ENCODE results near the gene PRKCB.

Gene PRKCB

DNA sequence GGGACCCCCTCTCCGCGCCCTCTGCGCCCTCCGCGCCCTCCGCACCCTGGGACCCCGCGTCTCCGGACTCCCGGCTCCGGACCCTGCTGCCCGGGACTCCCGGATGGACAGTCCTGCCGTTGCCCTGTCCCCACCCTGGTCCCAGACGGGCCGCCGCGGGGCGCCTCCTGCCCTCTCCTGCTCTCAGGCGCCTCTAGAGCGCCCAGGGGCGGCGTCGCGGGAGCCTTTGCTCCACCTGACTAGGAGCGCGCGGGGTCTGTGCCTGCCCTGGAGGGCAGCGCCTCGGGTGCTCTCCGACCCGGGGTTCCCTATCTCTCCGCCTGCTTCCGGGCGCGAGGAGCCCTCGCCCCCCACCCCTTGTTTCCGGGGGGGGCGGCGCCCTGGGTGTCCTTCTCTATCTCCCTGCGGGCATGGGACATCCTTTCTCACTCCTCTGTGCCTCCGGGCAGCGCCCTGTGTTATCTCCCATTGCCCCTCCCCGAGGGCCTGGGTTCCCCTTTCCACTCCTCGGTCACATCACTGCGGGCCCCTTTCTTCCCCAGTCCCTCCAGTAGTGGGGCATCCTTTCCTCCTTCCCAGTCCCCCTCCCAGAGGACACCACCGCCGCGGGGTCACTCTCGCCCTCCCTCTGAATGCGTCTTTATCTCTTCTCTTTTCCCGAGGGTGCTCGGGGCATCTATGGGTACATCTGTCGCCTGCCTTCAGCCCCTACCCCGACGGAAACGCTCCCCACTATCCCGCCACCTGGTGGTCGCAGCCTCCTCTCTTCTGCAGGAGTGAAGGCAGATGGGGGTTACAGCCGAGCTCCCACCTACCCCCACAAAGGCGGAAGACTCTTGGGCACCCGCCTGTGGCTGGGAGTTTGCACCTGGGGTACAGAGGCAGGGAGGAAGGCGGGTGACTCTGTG, 875 bp downstream of the PRKCB start:
- no peak for DNase-seq

DNA sequence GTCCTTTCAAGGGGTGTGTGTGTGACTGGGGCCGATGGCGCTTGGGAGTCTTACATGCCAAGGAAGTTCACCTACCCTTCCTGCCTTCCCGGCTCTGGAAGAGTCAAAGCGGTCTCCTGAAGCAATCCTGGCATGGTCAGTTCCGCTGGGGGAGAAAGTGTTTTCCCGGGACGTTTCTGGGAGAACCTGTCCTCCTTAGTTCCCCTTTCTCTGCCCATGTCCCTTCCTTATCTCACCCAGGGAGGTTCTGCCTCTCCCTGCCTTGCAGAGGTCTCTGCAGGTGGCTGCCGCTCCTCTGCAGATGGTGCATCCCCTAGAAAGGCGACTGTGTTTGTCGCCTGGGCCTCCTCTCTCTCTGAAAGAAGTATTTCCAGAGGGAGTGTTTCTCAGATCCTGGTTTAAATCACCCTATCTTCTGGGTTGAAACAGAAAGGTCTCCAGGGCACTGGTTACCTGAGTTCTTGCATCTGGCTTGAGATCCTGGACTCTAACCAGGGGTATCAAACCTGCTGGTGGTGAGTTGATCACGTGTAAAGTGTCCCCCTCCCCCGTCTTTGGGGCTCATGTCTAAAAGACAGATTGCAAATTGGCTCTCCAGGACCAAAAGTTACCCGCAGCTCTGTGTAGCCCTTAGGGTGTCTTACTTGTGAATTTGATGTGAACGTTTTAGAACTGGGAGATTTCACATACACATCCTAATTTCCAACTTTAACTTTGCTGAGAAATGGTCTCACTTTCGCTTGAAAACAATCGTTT, 1.9 kb downstream of the PRKCB start:
- no peak for DNase-seq

DNA sequence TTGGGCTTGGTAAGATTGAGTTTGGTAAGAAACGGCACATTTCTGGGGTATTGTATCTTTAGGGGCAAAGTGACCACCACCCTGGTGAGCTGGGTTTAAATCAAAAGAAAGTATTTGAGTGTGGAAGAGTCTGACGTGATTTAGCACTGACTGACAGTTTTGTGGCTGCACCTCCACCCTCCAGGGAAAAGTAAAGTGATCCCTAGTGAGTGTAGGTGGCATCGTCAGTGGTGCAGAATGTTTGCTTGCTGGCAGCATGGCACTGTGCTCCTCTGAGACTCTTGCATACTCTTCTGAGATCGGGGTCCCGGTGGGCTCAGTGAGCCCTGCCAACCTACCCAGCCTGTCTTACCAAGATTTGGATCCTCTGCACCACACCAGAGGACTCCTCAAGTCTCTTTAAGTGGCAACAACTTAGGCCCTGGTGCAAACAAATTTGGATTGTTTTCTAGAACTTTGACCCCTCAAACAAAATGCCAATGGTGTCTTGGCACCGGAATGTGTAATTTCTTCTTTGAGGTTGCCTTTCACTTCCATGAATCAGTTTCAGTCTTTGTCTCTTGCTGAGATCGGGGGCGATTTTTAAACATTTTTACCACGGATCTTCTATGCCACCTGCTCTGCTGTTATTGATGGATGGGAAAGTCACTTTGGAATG, 2.8 kb downstream of the PRKCB start:
- DNase-seq = no peak

DNA sequence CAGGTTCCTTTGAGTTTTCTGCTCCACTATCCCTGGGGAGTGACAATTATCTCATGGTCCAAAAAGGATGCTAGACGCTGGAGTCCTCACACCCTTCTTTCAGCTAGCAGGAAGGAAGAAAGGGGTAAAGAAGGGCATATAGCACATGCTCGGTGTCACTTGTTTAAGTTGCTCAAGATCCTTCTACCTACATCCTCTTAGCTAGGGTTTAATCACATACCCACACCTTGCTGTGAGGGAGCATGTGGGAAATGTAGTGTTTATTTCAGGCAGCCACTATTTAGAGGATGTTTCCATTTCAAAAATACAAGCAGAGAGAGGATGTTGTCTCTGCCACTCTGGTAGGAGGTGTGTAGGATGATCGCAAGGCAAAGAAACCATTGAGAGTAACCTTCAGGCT, 4.5 kb downstream of the PRKCB start:
- no peak for DNase-seq

DNA sequence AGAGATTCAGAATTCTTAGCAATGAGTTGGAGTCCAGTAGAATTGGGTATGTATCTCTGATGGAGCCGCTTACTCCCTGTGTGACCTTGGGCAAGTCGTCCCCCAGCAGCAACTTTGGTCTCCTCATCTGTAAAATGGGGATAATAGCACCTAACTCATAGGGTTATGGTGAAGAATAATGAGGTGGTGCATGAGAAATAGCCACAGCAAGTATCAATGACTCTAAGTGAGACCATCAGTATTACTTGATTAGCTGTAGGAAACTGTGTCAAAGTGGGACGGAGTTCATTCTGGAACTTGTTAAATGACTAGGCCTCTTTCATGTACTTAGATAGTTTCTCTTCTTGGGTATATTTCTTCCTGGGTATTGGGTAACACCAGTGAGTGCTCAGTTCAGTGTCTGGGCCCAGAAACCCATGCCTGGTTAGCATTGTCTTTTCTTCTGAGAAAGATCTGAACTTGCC, 6.4 kb downstream of the PRKCB start:
- DNase-seq = no peak

DNA sequence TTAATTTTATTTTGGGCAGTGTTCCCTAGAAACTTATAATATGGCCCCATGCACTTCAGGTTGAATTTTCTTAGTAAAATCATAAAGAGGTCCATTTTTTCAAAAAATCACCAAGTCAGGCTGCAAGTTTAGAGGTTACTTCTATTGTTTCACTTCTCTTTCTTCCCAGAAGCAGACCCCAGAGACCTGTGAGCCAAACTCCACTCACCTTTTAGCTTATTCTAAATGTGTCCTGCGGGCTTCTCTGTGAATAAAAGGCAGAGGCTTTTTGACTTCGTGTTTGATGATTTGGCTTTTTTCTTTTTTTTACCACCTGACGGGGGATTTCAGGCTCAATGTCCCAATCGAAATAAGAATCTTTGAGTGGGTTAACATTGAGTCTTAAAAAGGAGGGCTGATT, 7.4 kb downstream of the PRKCB start:
- DNase-seq = no peak

DNA sequence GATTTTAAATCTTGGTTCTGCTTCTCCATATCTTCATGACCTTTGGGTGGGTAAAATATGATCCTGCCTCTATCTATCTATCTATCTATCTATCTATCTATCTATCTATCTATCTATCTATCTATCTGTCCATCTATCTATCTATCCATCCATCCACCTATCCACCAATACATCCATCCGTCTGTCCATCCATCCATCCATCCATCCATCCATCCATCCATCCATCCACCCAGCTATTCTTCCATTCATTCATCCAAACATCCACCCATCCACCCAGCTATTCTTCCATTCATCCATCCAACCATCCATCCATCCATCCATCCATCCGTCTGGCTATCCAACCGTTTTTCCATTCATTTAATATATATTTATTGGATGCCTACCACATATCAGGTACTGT, 11.5 kb downstream of the PRKCB start:
- DNase-seq = no peak

DNA sequence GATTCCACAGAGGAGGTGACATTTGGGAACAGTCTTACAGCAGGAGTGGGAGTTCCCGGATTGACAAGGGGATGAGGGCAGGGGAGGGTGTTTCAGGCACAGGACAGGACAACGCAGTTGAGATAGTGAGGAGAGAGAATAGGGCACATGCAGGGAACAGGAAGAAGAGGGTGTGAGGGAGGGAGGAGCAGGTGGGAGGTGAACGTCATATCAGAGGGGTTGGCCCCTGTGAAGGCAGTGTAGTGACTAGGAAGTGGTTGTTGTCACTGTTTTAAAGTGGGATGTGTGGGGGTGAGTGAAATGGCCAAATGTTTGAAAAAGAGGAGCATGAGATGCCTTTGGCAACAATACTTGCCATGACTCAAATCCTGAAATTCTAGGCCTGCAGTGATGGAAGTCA, 12.2 kb downstream of the PRKCB start:
- no peak for DNase-seq

DNA sequence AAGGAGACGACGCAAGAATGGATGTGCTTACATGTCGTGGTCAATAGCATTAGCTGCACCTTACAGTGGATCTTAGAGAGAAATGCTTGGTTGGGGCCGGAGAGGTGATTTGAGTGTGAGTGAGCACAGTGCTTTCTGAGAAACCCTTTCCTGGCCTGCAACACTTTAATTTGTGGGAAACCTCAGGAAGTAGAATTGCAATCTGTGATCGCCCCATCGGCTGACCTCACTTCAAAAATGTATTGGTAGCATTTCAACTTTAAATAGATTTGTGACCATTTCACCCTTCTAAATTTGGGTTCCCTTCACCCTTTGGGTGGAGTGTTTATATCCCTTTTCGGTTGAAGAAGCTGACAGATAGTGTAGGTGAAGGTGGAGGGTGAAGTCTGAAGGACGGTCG, 13.2 kb downstream of the PRKCB start:
- no peak for DNase-seq

DNA sequence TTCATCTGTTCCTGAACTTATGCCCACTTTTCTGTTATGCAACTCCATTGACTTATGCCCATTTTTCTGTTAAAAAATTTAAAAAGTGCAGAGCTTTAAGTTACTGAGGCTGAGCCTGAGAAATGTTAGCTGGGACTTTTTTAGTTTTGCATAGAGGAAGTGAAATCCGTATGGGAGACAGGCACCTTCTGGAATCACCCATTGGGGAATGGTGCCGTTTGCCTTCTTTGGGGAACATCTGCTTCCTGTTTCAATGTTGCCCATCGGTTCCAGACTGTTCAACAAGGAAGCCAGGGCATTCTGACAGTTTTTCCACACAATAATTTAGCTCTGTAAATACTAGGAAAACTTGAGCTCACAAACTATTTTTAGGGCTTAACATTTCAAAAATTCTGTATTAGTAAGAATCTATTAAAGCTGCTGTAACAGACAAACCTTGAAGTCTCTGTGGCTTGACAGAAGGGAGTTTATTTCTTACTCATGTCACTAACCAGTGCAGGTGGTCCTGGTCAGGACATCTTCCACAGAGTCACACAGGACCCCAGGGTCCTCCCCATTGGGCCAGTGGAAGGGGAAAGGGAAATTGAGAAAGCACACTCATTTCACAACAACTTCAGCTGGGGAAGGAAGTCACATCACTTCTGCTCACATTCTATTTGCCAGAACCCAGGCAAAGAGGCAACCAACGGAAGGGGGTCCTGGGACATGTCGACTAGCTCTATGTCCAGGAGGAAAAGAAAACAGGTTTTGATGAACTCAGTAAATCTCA, 17.2 kb downstream of the PRKCB start:
- no peak for DNase-seq

DNA sequence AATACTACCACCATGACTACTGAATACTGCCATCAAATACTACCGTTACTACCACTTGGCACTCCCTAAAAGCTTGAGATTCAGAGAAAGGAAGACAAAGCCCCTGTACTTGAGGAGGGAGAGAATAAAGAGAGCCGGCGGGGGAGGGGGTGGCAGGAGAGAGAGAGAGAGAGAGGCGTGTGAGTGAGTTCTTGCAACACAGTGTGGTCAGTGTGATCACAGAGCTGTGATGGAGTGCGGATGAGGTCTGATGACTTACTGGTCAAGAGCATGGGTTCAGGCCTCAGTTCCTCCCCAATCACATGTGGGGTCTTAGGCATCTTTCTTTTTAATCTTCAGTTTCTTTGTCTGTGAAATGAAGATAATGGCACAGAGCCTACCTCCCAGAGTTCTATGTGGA, 19.2 kb downstream of the PRKCB start:
- no peak for DNase-seq

DNA sequence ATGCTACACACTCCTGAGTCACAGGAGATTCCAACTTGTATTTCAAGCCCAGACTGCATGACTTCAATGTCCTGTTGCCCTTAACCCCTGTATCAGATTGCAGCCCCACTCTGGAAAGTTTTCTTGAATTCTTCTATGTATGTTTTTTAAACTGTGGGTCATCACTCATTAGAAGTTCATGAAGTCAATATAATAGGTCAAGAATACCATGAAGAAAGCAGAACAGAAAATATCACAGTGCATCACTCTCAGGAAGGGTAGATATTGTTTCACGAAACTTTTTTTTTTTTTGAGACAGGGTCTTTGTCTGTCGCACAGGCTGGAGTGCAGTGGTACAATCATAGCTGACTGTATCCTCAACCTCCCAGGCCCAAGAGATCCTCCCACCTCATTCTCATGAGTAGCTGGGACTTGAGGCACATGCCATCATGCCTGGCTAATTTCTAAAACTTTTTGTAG, 20.5 kb downstream of the PRKCB start:
- DNase-seq = no peak

DNA sequence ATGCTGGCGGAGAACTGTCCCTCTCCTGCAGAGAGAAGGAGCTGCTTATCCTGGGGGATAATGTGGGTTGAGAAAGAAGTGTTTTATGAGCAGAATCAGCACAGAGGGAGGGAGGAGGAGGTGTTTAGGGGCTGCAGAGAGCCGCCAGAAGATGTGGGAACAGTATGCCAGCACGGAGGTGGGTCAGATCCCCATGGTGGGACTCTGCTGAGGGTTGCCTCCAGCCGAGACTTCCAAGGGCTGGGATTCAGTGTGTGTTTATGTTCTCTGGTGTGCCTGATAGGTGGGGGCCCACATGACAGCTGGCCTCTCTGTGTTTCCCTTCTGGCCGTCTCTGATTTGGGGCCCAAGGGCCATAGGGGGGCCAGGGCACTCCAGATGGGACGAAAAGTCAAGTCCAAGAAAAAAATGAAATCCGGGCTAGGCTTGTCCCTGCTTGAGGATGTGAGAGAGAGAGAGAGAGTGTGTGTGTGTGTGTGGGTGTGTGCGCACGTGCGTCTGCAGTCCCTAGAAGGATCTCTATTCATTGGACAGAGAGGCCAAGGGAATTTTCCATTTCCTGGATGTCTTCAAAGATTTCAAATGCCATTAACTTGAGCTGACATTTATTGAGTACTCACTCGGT, 21.6 kb downstream of the PRKCB start:
- no peak for DNase-seq

DNA sequence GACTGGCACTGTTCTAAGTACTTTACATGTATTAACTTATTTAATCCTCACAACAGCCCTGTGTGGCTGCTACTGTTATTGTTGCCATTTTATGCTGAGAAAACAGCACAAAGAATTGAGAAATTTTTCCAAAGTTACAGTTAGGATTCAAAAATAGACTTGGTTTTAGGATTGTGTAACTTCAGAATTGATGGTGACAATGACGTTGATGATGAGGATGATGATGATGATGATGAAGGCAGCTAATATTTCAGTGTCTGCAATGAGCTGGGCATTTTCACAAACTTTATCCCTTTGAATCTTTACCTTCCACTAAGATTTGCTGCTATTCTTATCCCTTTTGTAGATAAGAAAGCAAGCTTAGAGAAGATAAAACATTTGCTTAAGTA, 22.1 kb downstream of the PRKCB start:
- DNase-seq = no peak

DNA sequence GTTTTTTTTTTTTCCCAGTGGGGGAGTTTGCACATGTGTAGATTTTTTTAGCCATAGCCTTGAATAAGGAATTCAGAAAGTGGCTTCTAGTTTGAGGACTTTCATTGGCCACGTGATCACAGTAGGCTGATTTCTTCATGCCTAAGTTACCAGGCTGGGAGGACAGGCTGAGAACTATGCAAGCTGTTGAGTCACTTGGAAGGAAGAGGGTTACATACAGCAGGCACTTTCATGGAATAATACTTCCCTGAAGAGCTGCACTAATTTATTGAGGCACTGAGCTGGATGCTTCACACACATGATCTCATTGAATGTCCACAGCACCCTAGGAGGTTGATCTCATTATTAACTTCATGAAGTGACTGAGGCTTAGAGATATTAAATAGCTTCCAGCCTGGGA, 22.8 kb downstream of the PRKCB start:
- no peak for DNase-seq

DNA sequence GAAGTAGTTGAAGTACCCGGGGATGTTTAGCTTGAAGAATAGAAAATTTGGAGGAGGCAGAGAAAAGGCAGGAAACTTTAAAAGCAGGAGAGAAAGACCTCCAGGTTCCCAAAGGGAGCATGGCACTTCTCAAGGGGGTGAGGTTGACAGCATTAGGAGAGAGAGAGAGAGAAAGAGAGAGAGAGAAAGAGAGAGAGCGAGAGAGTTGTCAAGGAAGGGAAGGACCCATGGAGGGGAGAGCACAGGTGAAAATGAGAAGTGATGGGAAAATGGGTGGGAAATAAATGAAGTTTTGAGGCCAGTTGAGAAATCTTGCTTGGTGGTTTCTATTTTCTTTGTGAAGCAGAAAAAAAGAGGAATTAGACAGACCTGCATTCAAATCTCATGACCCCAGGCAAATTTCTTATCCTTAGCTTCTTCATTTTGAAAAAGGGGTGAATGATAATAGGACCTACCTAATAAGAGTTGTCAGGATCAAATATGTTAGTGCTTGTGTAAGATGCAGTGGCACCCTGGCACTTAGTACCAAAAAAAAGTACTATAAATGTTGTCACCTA, 24.0 kb downstream of the PRKCB start:
- DNase-seq = no peak

DNA sequence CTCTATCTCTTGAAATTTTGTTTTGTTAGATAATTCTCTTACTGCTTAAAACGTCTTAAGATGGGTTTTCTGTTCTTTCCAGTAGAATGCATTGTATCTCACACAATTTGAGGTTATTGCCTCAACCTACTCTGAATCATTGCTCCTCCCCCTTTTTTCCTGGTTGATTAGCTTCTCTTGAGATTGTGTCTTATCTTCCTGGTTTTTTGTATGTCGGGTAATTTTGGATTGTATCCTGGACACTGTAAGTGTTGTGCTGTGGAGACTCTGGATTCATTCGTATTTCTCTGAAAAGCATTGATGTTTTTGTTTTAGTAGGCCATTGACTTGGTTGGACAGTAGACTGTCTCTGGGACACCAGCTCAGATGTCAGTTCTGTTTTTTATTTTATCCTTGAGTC, 26.1 kb downstream of the PRKCB start:
- DNase-seq = no peak

DNA sequence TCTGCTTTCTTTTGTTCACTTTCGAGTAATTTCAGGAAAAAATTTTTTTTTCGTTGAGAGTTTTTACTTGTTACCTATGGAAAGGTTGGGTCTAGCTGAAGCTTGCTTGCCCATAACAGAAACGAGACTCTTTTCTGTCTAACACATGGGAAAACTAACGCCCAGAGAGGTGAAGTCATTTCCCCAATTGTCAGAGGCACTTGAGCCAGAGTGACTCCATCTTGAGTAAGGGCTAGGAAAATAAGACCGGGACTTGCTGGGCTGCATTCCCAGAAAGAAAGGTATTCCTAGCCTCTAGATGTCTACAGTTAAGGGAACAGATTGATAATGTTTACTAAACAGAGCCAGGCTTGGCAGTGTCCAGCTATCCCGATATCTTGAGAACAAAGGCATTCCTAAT, 26.8 kb downstream of the PRKCB start:
- no peak for DNase-seq

DNA sequence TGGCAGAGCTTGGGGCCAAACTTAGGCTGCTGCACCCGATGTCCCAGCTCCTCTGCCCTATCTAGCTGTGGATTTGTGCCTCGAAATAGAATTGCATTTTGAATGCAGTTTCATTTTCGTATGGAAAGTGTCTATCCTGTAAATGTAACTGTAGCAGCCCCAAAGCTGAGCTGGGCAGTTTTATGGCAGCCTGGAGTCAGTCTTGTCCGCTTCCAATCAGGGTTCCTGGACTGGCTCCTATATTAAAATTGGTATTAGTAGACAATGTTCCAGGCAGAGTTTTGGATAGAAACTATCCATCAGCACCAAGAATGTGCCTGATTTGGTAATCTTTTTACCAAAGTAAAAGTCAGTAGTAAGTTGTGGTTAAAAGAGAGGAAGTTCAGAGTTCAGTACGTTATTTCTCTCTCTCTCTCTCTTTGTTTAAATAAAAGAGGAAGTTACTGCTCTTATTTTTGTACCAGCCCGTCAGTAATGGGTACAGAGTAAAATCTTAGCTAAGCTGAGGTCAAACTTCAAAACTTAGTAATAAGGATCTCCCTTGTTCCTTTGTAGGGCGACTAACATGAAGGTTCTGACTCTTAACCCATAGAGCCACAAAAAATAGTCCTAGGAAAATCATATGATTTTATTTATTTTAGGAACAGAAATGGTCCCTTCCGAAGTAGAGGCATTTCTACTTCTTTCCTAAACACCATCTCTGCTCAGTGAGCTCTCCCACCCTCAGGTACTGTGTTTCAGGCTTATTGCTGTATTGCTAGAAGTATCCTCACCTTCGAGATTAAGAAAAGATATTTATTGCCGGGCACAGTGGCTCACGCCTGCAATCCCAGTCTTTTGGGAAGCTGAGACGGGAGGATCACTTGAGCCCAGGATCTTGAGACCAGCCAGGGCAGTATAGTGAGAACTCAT, 28.0 kb downstream of the PRKCB start:
- no peak for DNase-seq

DNA sequence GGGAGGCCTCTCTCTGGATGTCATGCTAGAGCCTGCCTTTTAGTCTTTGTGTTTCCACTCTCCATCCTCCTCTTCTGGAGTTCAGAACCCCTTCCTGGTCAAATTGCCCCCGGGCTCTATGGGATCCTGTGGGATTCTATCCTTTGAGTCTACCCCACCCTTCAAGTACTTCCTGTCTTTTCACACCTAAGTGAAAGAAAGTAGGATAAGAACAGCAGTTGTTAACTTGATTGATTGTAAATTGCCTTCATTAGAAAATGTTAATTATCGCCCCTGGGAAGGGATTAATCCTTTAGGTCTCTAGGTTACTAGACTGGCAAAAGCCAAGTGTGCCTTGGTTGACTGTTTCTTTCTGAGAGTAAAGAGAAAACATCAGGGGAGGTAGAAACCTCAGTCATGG, 30.1 kb downstream of the PRKCB start:
- no peak for DNase-seq

DNA sequence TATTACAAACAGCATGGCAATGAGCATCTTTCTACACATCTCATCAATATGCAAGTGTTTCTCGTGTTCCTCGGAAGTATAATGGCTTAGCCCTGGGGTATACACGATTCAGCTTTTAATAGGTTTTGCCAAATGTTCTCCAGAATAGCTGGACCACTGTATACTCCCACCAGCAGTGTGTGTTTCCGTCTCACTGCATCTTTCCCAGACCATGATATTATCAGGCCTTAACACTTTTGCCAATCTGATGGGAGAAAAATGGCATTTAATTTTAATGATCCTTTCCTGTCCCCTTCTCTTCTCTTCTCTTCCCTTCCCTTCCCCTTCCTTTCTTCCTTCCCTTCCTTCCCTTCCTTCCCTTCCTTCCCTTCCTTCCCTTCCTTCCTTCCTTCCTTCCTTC, 30.8 kb downstream of the PRKCB start:
- DNase-seq = no peak
